GM13976 (cell line): ENCODE results near the gene DUOX2.

ENCODE experiments used
- DNase-seq: peaks from one replicate; pipeline ENCODE4 v3.0.0; 2012; ENCODE audit warnings: low spot score
- CTCF ChIP-seq: IDR thresholded peaks from 2 replicates; pipeline ENCODE4 v1.5.1; 2012; ENCODE audit warnings: borderline replicate concordance, mild to moderate bottlenecking; ENCODE audit not compliant: insufficient read depth; ENCODE audit errors: extremely low read depth, missing control alignments, control extremely low read depth
- in situ Hi-C: fragments of 300-500 bp; cut with MboI; formaldehyde crosslinking; loops from one replicate; pipeline ENCODE4 v1.12.0; 2022; ENCODE audit warnings: low sequenced_read_pairs, mixed read lengths, inconsistent platforms; ENCODE audit not compliant: unreplicated experiment

The DUOX2 gene

GRCh38 chr15:45155739-45156138 lies 41.8 kb upstream of the DUOX2 start:
- no peak for TF ChIP-seq CTCF
- no peak for DNase-seq
- in situ Hi-C loops, result no loop called here

DNA sequence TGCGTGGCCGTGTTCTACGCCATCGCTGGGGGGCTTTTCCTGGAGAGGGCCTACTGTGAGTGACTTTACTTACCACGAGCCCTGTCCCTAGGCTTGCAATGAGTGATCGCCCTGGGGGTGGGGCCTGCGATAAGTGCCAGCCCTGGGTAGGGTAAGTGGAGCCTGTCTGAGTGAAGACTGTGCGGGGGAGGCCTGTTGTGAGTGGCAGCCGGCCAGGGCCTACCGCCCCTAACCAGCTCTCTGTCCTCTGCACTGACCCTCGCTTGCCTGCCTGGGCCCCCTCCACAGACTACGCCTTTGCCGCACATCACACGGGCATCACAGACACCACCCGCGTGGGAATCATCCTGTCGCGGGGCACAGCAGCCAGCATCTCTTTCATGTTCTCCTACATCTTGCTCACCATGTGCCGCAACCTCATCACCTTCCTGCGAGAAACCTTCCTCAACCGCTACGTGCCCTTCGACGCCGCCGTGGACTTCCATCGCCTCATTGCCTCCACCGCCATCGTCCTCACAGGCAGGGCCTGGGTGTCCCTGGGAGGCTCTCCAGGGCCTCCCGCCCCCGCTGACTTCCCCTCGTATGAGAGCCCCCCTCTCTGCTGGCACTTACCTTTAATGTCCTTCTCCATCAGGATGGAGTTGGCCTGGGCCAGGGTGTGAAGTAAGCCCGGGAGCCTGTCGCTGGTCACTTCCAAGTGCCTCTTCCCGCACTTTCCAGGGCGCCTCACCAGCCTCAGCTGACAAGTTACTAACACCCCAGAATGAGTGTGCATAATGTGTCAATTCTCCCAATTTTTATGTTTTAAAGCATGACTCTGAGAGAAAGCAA lies 38.2 kb upstream of the DUOX2 start:
- no peak for DNase-seq
- in situ Hi-C loops, result no loop called here
- no peak for TF ChIP-seq CTCF

DNA sequence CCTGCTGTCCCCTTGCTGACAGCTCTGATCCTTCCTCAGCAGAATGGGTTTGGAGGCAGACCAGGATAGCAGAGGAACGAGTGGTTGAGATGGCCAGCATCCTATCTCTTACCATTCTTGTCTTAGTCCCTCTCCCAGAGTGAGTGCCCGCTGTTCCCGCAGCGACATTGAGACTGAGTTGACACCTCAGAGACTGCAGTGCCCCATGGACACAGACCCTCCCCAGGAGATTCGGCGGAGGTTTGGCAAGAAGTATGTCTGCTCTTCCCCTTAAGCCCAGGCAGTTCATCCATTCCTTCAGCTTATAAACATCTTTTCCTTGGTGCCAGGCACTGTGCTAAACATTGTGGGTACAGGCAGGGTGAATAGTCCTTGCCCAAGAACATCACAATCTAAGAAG lies 37.0 kb upstream of the DUOX2 start:
- in situ Hi-C loops, result no loop called here
- no peak for TF ChIP-seq CTCF
- no peak for DNase-seq

GRCh38 chr15:45150481-45150880 lies 36.5 kb upstream of the DUOX2 start:
- in situ Hi-C loops, result no loop called here
- TF ChIP-seq CTCF, result no peak
- no peak for DNase-seq

DNA sequence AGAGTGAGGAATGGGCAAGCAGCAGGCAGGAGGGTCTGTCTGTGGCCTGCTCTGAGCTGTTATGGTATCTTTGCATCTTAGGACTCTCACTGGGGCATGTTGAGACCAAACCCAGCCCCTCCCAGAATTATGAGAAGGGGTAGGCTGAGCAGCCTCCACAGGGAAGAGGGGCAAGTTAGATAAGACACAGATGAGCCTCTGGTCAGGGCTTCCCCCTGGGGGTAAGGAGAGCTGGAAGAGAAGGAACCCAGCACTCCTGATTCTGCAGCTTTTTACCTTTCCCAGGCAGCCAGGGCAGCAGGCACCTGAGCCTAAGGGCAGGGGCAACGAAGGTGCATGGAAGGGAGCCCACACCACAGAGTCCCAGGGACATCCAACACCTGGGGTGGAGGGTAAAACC lies 35.1 kb upstream of the DUOX2 start:
- no peak for TF ChIP-seq CTCF
- in situ Hi-C loops, result no loop called here
- no peak for DNase-seq

DNA sequence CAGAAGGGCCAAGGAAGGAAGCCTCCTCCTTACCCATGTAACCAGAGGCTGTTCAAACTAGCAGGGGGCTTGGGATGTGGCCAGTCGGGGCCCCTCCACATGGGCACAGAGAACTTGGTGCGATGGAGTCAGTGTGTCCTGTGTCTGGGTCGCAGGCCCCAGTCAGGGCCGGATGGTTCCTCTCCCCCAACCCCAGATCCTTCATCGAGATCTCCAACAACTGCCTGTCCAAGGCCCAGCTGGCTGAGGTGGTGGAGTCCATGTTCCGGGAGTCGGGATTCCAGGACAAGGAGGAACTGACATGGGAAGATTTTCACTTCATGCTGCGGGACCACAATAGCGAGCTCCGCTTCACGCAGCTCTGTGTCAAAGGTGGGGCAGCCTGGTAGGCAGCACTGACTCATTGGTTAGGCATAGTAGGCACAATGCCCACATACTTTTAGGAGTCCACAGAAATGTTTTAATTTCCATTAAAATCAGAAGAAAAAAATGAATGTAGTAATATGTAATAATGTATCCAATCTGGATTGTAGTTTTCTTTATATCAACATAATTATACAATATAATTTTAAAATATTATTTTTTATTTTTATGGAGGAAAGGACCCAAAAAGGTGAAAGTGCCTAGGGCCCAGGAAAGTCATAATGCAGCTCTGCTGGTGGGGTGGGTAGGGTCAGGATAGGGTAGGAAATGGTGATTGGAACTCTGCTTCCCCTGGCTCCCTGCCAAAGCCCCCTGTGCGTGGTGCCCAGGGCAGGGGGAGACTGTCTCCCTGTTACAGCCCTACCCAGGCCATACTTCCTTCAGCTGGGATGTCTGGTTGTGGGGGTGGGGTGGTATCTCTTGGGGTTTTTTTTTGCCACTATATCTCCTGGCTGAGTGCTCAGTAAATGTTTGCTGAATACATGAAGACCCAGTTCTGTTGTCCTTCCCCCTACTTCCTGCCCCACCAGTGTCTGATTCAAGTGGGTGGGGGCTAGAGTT lies 34.4 kb upstream of the DUOX2 start:
- in situ Hi-C loops, result no loop called here
- DNase-seq, result no peak
- no peak for TF ChIP-seq CTCF
